DMS153 treated with DMSO at 0.1 percent for 48 hours (cell line): ENCODE measurements around the gene EIPR1.

Source experiments
- DNase-seq: peaks from one replicate; lab custom pipeline; 2025; ENCODE audit not compliant: unreplicated experiment; lab: John Stamatoyannopoulos, UW

Gene EIPR1

DNA sequence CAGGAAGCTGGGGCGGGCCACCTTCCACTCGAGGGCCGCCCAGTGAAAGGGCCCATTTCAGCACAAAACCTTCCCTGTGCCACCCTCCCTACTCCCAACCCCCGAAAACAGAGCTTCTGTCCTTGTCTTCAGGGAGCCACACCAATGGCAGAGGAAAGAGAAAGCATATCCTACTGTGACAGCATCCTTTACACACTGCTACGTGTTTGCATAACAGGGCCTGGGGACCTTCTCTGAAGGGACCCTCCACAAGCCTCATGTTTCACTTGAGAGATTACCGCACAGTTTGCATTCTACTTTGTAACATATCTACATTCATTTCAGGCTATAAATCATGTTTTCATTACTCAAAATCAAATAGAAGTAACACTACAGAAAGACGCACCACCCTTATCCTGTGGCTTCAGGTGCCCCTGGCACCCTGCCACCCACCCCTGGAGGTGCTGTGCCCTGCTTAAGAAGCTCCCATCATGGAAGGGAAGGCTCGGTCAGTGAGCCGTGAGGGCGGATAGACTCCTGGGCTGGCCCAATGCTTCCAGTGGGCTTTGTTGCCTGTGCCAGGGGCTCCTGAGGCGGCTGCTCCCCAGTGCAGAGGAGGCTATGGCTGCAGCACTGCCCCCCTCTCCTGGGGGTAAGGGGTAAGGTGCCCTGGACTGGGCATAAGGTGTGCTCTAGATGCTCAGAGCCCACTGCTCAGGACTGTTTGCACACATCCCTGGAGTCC, 52.0 kb downstream of the EIPR1 start:
- DNase-seq, result no peak

DNA sequence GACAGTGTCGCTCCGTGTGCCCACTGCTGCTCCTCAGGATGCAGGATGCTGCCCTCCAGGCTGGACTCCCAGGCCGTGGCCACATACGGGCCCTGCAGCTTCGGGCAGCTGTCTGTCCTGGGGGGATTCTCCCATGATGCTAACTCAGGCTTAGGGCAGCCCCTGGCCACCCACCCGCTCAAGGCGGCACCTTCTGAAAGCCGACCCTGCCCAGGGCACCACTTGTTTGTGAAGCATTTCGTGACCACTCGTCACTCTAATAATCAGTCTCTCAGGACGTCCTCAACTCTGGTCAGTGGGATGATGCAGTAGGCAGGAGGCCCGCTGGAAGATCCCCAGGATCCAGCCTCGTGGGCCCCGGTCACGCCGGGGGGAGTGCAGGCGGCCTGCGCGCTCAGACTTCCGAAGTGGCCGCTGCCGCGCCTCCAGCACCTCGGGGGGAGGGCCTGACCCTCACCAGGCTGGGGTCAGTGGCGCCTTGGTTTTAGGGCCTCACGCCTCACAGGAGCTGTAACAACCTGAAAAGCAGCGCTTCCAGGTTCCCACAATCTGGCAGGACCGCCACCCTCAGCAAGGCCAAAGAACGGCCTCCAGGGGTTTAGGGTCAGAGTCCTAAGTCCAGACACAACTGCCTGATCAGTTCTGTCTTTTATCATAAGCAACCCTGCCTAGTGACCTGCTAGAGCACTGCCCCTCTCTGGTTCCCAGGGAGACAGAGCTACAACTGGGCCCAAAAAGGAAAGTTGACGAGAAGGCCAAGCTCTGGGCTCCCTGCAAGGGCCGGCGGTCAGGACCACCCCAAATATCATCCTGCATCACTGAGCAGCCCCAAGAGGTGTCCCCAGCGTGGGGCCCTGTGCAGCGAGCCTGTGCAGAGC, 53.0 kb downstream of the EIPR1 start:
- DNase-seq, result no peak

DNA sequence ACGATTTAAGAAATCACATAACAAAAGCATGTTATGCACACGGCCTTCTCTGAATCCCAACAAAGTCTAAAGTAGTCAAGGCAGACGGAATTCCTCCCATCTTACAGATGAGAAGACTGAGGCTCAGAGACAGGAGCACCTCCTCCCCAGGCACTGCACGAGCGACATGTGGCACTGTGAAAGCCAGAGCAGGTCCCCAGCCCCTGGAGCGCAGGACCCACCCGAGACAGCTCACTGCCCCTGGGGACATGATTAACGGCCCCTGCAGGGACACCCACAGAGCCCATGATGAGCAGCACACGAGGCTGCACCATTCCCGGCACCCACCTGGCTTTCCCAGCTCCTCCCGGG, 53.6 kb downstream of the EIPR1 start:
- no peak for DNase-seq

DNA sequence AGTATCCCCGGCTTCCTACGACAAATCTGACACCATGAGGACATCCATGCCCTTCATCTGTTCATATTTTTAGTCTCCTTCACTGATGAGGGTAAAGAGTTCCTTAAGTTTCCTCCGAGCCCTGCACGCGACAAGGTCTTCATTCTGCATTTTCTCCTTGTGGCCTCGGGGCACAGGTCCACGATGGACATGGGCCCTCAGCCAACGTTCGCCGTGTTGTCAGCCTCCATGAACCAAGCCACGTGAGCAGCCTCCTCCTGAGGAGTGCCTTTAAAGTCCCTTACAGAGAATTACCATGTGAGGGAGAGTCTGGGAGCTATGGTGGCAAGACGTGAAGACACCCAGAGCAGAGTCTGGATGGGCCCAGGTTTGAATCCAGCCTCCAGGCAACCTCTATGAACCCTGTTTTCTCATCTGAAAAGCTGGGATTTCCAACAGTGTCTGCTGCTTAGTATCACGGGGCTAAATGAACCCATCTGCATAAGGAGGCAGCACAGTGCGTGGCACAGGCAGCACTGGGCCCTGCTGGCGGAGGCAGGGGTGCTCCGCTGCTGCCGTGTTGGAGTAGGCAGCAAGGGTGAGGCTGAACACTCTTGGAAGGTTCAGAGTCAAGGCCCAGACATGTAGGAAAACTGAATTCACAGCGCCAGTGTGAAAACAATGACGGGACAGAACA, 54.1 kb downstream of the EIPR1 start:
- no peak for DNase-seq

DNA sequence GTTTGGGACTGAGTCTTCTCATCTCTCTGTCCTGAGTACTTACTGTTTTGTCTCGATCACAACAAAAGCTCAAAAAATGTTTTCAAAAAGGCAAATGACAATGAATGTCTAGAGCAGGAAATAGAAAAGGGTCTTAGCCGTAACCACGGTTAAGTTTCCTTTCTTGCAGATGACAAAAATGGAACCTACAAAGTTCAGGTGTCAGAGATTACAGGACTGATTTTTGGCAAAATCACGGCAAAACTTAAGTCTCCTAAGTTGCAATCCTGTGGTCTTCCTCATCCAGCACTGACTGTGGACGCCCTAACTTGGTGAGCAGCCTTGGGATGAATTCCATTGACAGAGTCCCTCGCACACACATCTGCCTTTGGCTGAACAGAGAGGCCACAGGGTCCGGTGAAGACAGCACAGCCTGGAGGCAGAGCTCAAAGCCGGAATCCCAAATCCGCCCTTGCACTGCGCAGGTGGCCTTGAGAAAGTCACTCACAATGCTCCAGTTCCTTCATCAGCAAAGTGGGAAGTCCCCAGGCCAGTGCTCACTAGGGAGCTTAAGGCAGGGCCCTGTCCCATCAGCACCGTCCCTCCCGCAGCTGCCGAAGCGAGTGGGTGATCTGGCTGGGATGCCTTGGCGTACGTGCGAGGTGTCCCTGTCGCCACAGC, 55.2 kb downstream of the EIPR1 start:
- no peak for DNase-seq

DNA sequence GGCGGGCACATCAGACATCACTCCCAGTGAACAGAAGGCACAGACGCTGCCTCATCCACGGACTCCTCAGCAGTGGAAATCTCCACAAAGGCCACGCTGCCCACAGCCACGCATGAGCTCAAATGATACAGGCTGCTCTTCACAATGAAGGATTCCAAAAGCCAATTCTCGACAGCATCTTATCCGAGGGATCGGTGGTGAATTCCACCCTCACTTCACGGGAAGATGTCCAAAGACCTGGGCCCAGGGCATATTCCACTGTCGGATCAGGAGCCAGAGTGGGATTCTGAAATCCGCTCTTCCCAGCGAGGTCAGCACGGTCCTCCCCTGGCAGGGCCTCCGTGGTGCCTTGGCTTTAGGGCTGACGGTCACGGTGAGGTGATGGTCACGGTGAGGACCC, 55.8 kb downstream of the EIPR1 start:
- DNase-seq, result no peak

DNA sequence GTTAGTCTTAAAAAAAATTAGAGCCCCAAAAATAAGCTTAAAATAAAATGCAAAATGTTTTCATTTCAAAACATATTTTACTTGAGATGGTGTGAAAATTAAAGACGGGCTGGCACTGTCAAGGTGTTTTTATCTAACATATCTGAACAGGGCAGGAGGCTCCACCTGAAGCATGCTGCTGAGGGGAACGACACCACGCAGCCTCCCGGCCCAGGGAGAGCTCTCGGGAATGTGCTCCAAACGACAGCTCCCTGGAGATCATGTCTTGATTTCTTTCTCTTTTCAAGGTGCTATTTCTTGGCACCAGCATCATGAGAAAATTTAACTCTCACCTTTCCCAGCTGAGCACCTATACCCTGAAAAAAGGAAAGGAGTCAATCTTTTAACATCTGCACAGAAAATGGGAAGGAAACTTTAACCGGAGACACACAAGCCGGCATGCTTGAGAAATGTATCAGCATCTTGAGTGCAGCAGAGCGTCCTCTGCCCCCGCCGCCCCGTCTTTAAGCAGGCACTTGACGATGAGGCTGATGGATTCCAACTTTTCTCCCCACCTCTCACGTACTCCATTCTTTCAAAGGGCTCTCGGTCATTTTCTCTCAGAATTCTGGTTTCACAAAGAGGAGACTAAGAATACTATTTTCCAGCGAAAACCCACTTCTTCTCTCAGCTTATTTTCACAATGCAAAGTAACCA, 56.6 kb downstream of the EIPR1 start:
- no peak for DNase-seq

DNA sequence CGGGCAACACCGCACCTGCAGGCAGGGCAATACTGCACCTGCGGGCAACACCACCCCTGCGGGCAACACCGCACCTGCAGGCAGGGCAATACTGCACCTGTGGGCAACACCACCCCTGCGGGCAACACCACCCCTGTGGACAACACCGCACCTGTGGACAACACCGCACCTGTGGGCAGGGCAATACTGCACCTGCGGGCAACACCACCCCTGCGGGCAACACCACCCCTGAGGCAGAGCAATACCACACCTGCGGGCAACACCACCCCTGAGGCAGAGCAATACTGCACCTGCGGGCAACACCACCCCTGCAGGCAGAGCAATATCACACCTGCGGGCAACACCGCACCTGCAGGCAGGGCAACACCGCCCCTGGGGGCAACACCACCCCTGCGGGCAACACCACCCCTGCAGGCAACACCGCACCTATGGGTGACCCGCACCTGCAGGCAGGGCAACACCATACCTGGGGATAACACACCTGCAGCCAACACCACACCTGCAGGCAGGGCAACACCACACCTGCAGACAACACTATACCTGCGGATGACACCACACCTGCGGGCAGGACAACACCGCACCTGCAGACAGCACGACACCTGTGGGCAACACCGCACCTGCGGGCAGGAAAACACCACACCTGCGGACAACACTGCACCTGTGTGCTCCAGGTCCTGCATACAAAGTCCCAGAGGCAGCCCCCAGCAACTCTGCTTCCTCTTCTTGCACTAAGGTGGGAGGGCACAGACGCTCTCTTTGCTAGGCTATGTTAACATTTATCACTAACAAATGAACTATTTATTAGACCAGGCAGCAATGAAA, 57.7 kb downstream of the EIPR1 start:
- DNase-seq, result no peak

DNA sequence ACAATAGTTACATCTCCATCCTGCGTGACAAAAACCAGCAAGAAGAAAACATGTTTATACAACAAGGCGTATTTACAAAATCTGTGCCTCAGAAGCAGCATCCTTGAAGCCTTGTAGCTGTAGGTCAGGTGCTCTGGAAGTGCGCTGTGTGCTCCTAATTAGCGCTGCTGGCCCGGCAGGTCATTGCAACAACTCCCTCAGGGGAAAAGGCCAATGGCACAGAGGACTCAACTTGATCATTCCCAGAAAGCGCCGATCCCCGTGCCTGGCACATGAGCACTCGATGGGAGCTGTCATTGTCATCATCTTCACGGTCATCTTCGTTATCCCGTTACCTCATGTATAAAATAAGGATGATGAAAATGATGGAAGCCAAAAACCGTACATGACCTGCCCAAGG, 58.5 kb downstream of the EIPR1 start:
- no peak for DNase-seq

DNA sequence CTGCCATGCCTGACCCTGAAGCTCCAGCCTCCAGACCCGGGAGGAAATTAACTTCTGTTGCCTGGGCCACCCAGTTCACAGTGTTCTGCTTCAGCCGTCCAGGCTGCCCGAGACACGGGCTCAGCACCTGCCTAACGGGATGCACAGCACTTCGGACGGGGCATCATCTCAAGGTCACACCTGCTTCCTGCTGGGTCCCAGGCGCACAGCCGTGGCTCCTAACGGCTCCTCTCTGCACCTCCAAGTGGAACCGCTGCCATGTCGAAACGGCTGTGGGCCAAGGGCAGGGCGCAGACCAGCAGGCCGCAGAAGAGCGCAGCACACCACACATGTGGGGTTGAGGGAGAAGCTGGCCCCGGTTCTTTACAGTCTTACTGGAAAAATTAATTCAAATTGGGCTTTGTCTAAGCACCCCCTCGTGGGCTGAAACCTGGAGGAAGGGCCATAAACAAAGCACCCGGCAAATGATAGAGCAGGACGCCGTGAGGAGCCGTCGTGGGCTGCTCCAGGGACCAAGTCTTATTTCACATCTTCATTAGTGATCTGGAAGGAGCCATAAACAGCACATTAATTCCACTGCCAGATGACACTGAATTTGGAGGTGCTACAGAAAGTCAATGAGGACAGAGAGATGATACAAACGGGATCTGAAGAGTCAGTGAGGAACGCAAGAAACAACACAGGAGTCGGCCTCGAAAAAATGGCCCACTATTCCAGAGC, 59.6 kb downstream of the EIPR1 start:
- no peak for DNase-seq

DNA sequence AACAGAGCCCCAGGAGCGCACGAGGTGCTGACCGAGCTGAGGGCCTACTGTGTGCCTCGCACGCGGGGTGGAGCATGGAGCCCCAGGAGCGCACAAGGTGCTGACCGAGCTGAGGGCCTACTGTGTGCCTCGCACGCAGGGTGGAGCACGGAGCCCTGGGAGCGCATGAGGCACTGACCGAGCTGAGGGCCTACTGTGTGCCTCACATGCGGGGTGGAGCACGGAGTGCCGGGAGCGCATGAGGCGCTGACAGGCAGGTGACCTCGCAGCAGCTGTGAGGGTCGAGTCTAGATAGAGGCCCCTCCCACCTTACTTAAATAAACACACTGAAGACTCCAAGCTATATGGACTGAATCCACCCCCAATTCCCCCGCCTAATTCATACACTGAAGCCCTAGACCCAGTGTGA, 60.3 kb downstream of the EIPR1 start:
- no peak for DNase-seq

DNA sequence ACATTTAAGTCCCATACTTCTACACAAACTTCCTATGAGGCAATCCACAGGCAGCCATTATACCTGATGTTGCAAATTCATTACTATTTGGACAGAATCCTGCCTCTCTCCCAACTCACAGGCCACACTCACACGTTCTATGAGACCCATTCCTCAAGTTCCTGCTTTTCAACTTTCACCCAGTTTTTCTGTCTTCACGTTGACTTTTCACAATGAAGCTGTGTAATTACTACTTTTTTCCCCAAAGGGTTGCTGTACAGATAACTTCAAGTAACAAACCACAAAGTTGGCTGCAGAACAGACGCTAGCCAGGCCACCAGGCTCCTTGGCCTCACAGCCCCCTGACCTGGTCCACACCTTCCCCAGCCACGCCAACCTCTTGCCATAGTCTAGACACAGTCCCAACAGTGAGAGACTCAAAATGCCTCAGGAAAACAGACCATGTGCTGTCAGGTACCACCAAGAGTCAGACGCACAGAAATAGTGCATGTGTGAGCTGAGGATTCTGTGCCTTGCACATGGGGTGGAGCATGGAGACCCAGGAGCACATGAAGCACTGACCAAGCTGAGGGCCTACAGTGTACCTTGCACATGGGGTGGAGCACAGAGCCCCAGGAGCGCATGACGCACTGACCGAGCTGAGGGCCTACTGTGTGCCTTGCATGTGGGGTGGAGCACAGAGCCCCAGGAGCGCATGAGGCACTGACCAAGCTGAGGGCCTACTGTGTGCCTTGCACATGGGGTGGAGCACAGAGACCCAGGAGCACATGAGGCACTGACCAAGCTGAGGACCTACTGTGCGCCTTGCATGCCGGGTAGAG, 61.0 kb downstream of the EIPR1 start:
- DNase-seq, result no peak

DNA sequence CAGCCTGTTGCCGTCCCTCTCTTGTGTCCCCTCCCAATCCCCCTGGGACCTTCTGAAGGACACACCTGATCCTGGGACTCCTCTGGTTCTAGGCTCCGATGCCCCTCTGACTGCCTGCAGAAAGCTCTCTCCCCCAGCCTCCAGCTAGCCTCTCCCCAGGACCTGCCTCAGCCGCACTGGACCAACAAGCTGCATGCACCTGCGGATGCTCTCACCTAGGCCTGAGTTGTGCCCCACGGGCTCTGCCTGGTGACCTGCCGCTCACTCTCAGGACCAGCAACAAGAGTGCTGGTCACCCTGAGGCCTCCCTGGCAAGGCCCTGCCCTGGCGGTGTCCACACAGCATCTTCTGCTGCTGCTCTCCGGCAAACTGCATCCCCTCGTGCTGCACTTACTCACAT, 63.0 kb downstream of the EIPR1 start:
- DNase-seq, result no peak

DNA sequence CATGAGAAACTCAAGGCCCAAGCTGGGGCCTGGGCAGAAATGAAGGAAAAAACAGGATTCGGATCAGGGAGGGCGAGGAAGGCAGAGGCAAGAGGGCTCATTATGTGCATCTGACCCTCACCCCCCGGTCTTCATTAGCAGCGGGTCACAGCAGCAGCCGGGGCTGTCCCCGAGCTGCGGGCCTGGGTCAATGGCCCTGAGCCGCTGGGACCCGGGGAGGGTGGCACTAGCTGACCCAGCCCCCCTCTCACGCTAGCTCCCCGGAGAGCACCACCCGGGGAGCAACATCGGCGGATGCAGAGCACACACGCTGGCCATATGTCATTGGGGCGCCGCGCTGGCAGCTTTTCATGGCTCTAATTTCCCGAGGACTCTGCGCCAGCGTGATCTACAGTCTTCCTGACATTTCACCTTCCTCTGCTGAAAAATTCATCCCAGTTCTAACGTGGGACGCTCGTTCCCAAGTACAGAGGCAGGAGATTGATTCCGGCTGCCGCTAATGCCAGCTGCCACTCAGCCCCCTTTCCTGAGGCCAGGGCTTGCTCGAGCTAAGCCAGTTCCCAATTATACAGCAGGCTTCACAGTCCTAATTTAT, 63.7 kb downstream of the EIPR1 start:
- no peak for DNase-seq

DNA sequence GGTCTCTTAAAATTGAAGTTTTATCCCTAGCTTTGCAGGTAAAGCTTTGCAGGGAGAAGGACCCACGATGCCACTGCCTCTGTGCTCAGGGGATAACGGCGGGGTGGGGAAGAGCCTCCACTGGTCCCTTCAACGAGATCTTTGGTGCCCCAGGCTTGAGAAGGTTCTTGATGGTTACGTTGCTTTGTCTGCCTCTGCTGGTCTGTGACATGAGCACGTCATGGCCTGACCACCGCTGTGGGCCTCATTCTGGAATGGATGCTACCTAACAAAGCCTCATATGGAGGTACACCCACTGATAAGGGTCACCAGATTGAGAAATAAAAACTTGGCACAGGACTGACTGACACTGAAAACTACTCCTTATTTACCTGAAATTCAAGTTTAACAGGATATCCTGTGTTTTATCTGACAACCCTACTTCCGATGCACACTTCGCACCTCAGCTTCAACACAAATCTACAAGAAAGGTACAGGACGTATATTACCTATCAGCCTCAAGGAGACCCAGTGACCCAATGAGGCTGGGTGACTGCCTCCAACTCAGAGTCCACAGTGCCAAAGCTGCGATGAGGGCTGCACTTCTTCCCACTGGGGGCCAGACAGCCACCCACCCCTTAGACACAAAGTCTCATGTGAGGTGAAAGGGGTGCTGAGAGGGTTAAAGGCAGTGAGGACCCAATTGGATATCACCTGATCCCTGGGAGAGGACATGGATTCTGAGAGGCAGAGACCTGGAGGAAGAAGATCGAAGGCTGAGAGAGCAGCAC, 64.9 kb downstream of the EIPR1 start:
- no peak for DNase-seq

DNA sequence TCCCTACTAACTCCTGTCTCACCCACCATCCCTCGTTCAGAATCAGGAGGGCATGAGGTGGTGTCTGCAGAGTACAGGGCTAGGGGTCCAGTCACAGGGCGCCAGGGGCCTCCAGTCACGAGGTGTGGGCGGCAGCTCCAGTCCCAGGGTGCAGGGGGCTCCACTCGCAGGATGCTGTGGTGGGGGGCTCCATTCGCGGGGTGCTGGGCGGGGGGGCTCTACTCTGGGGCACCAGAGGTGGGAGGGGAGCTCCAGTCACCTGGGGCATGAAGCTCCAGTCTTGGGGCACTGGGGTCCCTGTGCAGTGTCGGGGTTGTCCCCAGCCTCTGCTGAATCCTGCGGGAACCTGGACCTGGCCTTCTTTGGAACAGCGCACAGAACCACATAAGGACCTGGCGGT, 66.0 kb downstream of the EIPR1 start:
- no peak for DNase-seq
